Pulmonary artery endothelial cell (primary cell): ENCODE results near the gene STEAP3. TPM values are rescaled to one million over a fixed set of nuclear protein-coding genes. Genes with fewer than 3 reads are reported as not detected.
"Not testable (repeated sequence)": the region's sequence is repeated elsewhere in the genome, so short reads cannot be mapped to it uniquely, and the experiment has no call there.

Source experiments
- DNase-seq: peaks from one replicate; pipeline ENCODE4 v3.0.0-alpha.2; 2011; ENCODE audit warnings: low read depth, low spot score
- total RNA-seq: library from RNA; depleted of rRNA; stranded (reverse); fragments of >200 nt; gene quantifications from 2 replicates; pipeline ENCODE4 v1.2.3, GENCODE V29; 2014

Gene STEAP3
- total RNA-seq, 1 donor from 2014 or later = 23.7 TPM

GRCh38 chr2:119261493-119262225 is 38.0 kb downstream of the STEAP3 start:
- no peak for DNase-seq

DNA sequence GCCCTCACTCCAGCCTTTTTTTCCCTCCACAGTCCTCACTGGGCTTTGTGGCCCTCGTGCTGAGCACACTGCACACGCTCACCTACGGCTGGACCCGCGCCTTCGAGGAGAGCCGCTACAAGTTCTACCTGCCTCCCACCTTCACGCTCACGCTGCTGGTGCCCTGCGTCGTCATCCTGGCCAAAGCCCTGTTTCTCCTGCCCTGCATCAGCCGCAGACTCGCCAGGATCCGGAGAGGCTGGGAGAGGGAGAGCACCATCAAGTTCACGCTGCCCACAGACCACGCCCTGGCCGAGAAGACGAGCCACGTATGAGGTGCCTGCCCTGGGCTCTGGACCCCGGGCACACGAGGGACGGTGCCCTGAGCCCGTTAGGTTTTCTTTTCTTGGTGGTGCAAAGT is 39.4 kb downstream of the STEAP3 start:
- DNase-seq = no peak

DNA sequence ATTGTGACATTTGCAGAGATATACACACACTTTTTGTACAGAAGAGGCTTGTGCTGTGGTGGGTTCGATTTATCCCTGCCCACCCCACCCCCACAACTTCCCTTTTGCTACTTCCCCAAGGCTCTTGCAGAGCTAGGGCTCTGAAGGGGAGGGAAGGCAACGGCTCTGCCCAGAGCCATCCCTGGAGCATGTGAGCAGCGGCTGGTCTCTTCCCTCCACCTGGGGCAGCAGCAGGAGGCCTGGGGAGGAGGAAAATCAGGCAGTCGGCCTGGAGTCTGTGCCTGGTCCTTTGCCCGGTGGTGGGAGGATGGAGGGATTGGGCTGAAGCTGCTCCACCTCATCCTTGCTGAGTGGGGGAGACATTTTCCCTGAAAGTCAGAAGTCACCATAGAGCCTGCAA is 40.0 kb downstream of the STEAP3 start:
- DNase-seq = no peak

- DNase-seq = no peak
Measured at GRCh38 chr2:119264781-119265692, 41.4 kb downstream of the STEAP3 start.

GRCh38 chr2:119265693-119266066 is 42.0 kb downstream of the STEAP3 start:
- DNase-seq = no peak

- DNase-seq = no peak
Measured at GRCh38 chr2:119266091-119266589, 42.5 kb downstream of the STEAP3 start.

DNA sequence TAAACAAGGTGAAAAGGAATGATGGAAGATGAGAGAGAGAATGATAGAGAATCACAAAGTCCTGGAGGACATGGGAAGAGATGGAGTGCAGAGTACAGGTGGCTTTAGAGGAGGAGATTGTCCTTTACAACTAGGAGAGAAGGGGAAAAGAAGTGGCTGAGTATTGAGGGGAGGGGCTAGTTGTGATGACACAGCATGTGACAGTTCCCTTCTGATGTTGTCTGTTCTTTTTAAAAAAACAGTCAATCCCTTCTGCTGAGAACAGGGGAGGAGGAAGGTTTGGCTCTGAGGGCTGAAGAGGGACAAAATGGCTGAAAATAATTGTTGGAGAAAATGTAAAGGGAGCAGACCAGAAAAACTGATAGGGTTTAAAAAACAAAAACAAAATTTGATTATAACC is 44.0 kb downstream of the STEAP3 start:
- no peak for DNase-seq

DNA sequence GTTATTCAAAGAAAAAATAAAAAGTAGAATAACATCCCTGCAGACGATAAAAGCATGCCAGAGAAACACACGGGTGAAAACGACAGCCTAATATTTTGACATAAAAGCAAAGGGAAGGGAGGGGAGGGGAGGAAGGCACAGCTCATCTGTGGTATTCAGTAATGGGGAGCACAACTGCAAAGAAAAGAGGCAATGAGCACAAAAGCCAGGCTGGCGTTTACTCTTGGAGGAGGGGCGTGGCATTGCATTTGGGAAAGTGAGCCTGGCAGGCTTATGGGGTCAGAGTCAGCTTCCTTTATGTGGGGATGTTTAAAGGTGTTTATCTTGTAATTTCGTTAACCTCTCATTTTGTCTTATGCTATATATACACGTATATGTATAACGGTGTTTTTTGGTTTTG is 53.2 kb downstream of the STEAP3 start:
- DNase-seq = no peak

DNA sequence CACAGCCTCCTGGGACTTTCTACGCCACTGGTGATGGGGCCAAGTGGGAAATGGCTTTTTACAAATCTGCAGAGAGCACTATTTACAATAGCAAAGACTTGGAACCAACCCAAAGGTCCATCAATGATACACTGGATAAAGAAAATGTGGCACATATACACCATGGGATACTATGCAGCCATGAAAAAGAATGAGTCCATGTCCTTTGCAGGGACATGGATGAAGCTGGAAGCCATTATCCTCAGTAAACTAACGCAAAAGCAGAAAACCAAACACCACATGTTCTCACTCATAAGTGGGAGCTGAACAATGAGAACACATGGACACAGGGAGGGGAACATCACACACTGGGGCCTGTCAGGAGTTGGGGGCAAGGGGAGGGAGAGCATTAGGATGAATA is 54.8 kb downstream of the STEAP3 start:
- DNase-seq = not testable (repeated sequence)

DNA sequence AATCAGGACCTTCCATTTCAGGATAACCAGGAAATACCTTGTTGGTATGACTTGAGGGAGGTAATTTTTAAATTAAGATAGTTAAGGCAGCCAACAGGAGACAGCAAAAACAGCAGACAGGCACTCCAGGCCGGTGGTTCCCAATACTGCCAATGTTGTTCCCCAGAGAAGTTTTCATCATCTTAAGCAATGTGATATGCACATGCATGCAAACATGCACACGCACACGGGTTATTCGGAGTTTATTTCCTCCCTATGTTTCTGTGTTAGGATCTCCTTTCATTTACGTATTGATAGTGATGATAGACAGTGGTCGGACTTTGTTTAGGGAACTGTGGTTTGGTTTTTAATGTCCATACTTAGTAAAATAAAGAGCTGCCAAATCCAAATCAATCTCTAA is 55.3 kb downstream of the STEAP3 start:
- DNase-seq = no peak

GRCh38 chr2:119279666-119280065 is 56.0 kb downstream of the STEAP3 start:
- DNase-seq = no peak

GRCh38 chr2:119280680-119281079 is 57.0 kb downstream of the STEAP3 start:
- DNase-seq = no peak

- no peak for DNase-seq
Measured at GRCh38 chr2:119282146-119282995, 58.7 kb downstream of the STEAP3 start.

DNA sequence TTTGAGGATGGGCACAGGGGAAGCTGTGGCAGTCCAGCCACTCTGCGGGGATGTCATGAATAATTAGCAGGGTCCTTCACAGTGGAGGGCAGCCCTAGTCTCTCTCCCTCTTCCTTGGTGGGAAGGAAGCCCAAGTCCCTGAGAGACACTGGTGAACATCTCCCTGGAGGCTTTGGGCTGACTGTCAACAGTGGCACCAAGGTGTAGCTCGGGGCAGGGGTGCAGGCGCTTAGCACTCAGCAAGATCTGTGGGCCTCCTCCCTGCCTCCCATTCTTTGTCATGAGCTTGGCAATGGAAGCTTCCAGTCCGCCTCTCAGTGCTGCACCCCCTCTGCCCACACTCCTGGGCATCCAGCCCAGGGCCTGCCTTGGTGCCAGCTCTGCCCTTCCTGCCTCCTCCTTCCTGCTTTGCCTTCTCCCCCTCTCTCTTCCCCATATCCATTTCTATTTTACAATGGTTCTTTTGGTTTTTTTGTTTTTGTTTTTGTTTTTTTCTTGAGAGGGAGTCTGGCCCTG is 59.4 kb downstream of the STEAP3 start:
- no peak for DNase-seq

DNA sequence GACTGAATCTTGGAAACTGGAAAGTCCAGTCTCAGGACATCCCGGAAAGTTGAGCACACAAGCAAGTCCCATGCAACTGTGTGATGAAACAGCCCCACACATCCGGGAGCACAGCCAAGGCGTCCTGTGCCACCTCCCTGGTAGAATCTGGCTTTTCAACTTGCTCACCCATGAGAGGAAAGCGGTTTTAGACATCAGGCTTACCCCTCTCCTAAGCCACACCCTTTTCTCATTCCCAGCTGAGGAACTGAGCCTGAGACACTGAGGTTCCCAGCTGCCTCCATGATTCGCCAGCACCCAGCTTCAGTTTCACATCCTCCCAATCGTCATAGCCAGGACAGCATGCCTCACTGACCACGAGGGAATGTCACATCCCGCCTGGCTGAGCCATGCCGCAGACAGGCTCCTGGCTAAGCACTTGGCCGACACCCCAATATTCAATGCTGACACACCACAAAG is 60.3 kb downstream of the STEAP3 start:
- DNase-seq = no peak

DNA sequence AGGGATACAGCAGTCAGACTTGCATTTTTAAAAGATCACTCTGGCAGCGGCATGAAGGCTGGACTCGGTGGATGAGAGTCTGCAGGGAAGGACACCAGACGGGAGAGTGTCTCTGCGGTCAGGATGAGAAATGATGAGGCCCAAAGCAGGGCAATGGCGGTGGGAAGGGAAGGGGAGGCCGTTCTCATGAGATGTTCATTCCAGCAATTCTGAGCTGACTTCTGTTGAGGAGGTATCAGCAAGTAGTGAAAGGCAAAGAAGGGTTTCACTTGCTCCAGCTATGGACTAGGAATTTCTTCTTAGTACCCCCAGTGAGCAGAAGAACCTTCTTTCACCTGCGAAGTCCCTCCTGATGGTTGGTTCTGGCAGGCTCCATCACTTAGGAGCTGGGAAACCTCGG is 63.0 kb downstream of the STEAP3 start:
- DNase-seq = no peak

- no peak for DNase-seq
Measured at GRCh38 chr2:119288576-119288975, 64.9 kb downstream of the STEAP3 start.

GRCh38 chr2:119289093-119289492 is 65.5 kb downstream of the STEAP3 start:
- no peak for DNase-seq

GRCh38 chr2:119289642-119290041 is 66.0 kb downstream of the STEAP3 start:
- DNase-seq = no peak

DNA sequence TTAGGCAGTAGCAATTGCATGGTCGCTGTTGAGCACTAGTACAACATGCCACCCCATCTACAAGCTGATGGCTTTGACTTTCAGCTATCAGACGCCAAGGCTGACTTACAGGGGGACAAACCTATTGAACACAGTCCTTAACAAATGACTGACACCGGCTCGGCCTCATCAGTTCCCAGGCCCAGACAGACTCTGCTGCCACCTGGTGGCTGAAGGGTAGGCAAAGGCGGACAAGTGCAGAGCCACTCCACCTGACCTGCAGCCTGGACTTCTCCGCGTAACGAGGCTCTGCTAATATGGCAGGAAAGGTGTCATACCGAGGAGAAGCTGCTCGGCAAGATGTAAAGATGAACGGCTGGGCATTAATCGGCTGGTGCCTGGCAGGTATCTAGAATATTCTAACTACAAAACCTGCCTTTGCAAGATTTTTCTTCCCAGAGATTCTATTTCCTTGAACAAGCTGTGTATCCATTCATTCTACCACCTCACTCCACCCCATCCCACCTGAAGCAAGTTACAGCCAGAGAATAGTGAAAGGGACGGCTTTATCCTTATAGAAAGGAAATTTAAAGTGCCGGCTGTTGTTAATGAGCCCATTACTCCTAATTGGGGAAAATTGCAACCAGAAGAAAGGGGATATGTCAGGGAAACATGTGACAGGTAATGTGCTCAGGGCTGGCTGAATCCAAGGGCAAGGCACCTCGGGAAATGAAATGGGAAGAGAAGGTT is 67.4 kb downstream of the STEAP3 start:
- peak; percentile 22 for DNase-seq
